A673 (cell line): Measurements from ENCODE around the gene MAP2K3. TPM values are rescaled to one million over a fixed set of nuclear protein-coding genes. Genes with fewer than 3 reads are reported as not detected.

Experiments used
- BruUV-seq: library from RNA; stranded (reverse); fragments of 400-500 nt; replicated peaks from 2 replicates; lab custom pipeline; 2021; lab: Mats Ljungman, UMichigan
- CTCF ChIA-PET: fragments of 300-600 bp; sonication (Branson Sonifier 250); formaldehyde crosslinking; loops from one replicate; lab custom pipeline; 2022; ENCODE audit warnings: antibody characterized with exemption; lab: Charles Lee
- POLR2A ChIA-PET: fragments of 300-600 bp; sonication (Branson Sonifier 250); formaldehyde crosslinking; loops from one replicate; lab custom pipeline; 2022; ENCODE audit warnings: antibody characterized with exemption; ENCODE audit not compliant: low non-redundant PET; lab: Charles Lee
- DNase-seq: peaks from one replicate; pipeline ENCODE4 v3.0.0-alpha.2; 2015; ENCODE audit warnings: low spot score
- H3K27ac ChIP-seq: fragments of 200-600 bp; sonication (generic); 2 replicates; pipeline ENCODE4 v1.5.1; 2016; ENCODE audit warnings: mixed run types, low read depth, mild to moderate bottlenecking, mixed read lengths, antibody characterized with exemption, low read length; ENCODE audit not compliant: poor library complexity, severe bottlenecking
- H3K27me3 ChIP-seq: fragments of 200-600 bp; sonication (generic); replicated peaks from 2 replicates; pipeline ENCODE4 v1.6.1; 2017; ENCODE audit warnings: mixed run types, low read depth, mild to moderate bottlenecking, mixed read lengths, antibody characterized with exemption, low read length; ENCODE audit not compliant: insufficient read depth, poor library complexity
- H3K36me3 ChIP-seq: fragments of 200-600 bp; sonication (generic); 2 replicates; pipeline ENCODE4 v1.6.1; 2016; ENCODE audit warnings: mixed run types, mild to moderate bottlenecking, mixed read lengths, antibody characterized with exemption, low read length; ENCODE audit not compliant: insufficient read depth, poor library complexity, severe bottlenecking
- H3K4me1 ChIP-seq: fragments of 200-600 bp; sonication (generic); 2 replicates; pipeline ENCODE4 v1.6.1; 2017; ENCODE audit warnings: mixed run types, mild to moderate bottlenecking, mixed read lengths, antibody characterized with exemption, low read length; ENCODE audit not compliant: insufficient read depth, poor library complexity, severe bottlenecking
- H3K4me3 ChIP-seq: fragments of 200-600 bp; sonication (generic); 2 replicates; pipeline ENCODE4 v1.5.1; 2016; ENCODE audit warnings: low read depth, mixed run types, mild to moderate bottlenecking, mixed read lengths, low read length; ENCODE audit not compliant: poor library complexity, severe bottlenecking
- H3K9me3 ChIP-seq: fragments of 200-600 bp; sonication (generic); 2 replicates; pipeline ENCODE4 v1.6.1; 2016; ENCODE audit warnings: mixed run types, low read depth, mild to moderate bottlenecking, mixed read lengths, antibody characterized with exemption, low read length; ENCODE audit not compliant: poor library complexity, severe bottlenecking
- CTCF ChIP-seq: fragments of 300-800, 200-600 bp; sonication (generic); conservative IDR thresholded peaks from 2 replicates; pipeline ENCODE4 v1.5.1; 2017; ENCODE audit warnings: low read depth, mild to moderate bottlenecking, antibody characterized with exemption, low read length, moderate library complexity, mixed read lengths
- EZH2 ChIP-seq: fragments of 200-600 bp; sonication (generic); IDR thresholded peaks from 2 replicates; pipeline ENCODE4 v1.6.1; 2017; ENCODE audit warnings: borderline replicate concordance, low read depth, mild to moderate bottlenecking, mixed read lengths, antibody characterized with exemption, low read length; ENCODE audit not compliant: poor library complexity, severe bottlenecking
- intact Hi-C: fragments of 100-400 bp; cut with micrococcal nuclease; formaldehyde crosslinking; loops from one replicate; pipeline ENCODE4 v1.10.0; 2022; ENCODE audit not compliant: unreplicated experiment
- total RNA-seq: library from RNA; stranded (reverse); gene quantifications from 2 replicates; pipeline ENCODE4 v1.2.3, GENCODE V29; 2021

The MAP2K3 gene
- total RNA-seq, 1 experiment from 2014 or later: 44.0 TPM

DNA sequence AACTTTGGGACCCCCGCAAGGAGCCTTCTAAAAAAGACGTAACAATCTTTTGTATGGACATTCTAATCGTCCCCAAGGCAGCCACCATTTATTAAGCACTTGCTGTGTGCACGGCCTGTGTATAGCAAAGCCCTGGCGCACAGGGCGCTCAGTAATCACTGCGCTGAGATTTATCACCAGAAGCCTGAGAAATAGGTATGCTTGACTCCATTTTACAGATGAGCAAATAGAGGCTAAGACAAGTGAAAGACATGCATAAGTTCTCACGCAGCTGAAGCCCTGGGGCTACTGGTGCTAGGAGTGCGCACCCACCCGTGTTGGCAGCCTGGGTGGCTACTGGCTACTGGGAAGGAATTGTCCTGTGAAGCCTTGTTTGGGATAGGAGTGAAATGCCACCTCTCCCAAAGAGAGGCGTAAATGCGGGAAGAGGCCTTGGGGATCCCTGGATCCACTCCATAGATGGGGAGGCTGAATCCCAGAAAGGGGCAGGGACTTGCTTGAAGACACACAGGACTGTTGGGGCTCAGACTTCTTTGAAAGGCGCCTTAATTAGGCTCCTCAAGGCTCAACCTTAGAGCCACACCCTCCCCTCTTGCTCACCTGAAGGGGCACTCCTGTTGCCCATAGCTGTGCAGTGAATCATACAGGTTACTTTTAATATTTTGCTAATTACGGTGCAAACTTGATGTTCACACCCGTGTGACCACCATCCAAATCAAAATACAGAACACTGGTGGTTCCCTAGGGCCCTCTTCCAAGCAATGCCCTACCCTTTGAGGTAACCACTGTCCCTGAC, 30.7 kb upstream of the MAP2K3 start:
- no peak for DNase-seq
- POLR2A ChIA-PET: no interaction called here
- Histone ChIP-seq H3K9me3 (no peaks in the 10 kb centered on the region), H3K4me1 (no peaks in the 10 kb centered on the region), H3K27me3 (no peaks in the 10 kb centered on the region), H3K36me3 (no peaks in the 10 kb centered on the region), H3K4me3 (peak overlapping the region; percentile 48), H3K27ac (no peak overlapping the region)
- CTCF ChIA-PET: no interaction called here
- no TSS peak for BruUV-seq
- intact Hi-C loops: loop anchor here (2.0 kb wide), 1 partner anchor 21 kb away; no protein-coding TSS in a partner anchor
- no peak for TF ChIP-seq EZH2
- TF ChIP-seq CTCF: no peak

DNA sequence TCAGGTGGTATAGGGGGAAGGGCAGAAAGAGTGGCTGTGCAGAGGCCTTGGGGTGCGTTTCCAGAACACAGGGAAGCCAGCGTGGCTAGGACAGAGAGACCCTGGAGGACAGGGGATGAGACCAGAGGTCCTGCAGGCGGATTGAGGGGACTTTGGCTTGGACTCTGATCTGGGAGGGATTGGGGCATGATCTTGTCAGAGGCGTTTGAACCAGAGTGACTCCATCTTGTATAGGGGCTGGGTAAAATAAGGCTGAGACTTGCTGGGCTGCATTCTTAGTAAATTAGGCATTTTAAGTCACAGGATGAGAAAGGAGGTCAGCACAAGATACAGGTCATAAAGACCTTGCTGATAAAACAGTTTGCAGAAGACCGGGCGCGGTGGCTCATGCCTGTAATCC, 25.9 kb upstream of the MAP2K3 start:
- intact Hi-C loops: no loop called here
- H3K27me3 ChIP-seq: no peaks in the 10 kb centered on the region
- H3K4me3 ChIP-seq: no peak overlapping the region
- H3K27ac ChIP-seq: no peak overlapping the region
- H3K9me3 ChIP-seq: no peaks in the 10 kb centered on the region
- ChIA-PET POLR2A (no interaction called here), CTCF (no interaction called here)
- DNase-seq: no peak
- H3K36me3 ChIP-seq: no peaks in the 10 kb centered on the region
- BruUV-seq: no TSS peak
- H3K4me1 ChIP-seq: no peaks in the 10 kb centered on the region
- TF ChIP-seq EZH2 (no peak), CTCF (no peak)

GRCh38 chr17:21262259-21262993, 22.1 kb upstream of the MAP2K3 start:
- POLR2A ChIA-PET: no interaction called here
- H3K27ac ChIP-seq: no peak overlapping the region
- no peaks in the 10 kb centered on the region for H3K27me3 ChIP-seq
- no peaks in the 10 kb centered on the region for H3K9me3 ChIP-seq
- TF ChIP-seq EZH2 (no peak), CTCF (no peak)
- BruUV-seq: no TSS peak
- no peak for DNase-seq
- CTCF ChIA-PET: no interaction called here
- no peak overlapping the region for H3K4me3 ChIP-seq
- no peaks in the 10 kb centered on the region for H3K36me3 ChIP-seq
- no peaks in the 10 kb centered on the region for H3K4me1 ChIP-seq
- intact Hi-C loops: no loop called here
